DMS153 treated with DMSO at 0.1 percent for 48 hours (cell line): ENCODE results near the gene COPG1.

Experiments used
- DNase-seq: peaks from one replicate; lab custom pipeline; 2025; ENCODE audit not compliant: unreplicated experiment; lab: John Stamatoyannopoulos, UW

COPG1 gene

DNA sequence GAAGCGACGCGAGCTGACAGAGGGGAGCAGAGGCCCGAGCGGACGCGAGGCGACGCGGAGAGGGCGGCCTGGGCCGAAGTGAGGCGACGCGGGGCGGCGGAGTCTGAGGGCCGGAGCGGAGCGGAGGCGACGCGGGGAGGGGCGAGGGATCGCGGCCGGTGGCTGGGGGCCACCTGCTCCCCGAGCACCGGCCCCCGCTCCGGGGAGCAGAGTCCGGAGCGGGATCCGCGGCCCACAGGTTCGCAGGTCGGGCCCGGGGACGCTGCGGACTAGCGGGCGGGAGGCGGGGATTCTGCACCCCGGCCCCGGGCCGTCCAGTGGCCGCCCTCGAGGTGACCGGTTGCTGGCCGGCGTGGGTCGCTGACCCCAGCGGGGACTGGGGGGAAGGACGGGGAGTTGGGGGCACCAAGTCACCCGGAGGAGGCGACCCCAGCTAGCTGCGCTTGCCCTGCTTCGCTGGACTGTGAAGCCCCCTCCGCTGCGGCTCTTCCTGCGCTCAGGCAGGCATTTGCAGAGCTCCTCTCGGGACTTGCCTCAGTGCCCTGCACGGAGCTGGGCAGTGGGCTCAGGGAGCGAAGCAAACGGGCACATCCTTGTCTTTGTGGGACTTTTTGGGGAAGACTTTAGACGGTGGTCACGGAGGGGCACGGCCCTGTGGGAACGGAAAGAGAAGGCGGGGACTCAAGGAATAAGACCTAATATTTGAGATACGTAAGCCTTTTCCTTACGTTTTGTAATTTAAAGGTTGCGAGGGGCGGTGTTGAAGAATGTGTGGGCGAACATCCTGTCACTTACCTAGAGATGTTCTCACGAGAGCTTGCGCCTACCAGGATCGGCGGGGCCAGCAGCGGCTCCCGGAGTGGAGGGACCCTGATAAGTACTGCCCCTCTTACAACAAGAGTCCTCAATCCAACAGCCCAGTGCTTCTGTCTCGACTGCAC, 29.8 kb downstream of the COPG1 start:
- peak; percentile 45 for DNase-seq

DNA sequence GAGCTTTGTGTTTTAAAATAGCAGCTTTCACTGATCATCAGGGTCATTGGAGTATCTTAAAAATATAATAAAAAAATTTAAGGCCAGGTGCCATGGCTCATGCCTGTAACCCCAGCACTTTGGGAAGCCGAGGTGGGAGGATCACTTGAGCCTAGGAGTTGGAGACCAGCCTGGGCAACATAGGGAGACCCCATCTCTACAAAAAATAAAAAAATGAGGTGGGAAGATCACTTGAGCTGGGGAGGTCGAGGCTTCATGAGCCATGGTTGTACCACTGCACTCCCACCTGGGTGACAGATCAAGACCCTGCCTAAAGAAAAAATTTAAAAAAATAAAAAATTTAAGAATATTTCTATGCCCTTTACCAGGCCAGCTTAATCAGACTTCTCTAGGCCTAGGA, 30.8 kb downstream of the COPG1 start:
- DNase-seq: no peak

DNA sequence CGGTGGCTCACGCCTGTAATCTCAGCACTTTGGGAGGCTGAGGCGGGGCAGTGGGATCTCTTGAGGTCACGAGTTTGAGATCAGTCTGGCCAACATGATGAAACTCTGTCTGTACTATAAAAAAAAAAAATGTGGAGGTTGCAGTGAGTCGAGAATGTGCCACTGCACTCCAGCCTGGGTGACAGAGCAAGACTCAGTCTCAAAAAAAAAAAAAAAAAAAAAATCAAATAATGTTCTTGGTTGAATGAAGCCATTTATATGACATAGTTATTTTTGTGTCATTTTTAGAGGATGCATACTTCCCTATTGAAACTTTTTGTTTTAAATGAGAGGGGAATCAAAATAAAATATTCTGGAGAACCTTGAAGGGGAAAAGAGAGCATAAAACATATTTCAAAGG, 32.3 kb downstream of the COPG1 start:
- DNase-seq: no peak

DNA sequence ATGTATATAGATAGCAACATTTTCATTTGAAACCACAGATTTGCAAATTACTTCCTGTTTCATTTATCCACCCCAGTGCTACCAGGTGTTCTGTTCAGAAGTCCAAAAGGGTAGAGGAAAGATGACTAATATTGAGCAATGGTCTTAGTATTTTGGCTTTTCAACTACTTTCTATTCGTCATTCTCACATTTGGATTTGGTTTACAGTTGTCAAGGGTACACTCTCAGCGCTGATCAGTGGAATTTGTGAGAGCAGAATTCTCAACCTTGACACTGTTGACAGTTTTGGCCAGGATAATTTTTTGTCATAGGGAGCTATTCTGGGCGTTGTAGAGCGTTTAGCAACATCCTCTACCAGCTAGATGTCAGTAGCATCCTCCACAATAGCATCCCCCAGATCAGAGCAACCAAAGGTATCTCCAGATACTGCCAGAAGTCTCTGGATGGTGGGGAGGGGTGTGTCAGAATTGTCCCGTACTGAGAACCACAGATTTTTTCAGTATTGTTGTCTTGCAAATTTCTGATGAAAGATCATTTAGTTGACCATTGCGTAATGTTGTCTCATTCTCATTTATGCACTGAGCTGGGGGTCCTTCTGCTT, 33.4 kb downstream of the COPG1 start:
- DNase-seq: no peak

DNA sequence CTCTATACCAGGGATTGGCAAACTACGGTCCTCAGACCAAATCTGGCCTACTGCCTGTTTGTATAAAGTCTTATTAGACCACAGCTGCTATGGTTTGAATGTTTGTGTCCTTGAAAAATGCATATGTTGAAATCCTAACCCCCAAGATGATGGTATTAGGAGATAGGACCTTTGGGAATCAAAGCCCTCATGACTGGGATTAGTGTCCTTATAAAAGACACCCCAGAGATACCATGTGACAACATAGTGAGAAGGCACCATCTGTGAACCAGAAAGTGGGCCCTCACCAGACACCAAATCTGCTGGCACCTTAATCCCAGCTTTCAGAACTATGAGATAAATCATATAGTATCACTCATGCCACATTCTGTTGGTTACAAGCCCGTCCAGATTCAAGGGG, 36.7 kb downstream of the COPG1 start:
- DNase-seq: no peak

DNA sequence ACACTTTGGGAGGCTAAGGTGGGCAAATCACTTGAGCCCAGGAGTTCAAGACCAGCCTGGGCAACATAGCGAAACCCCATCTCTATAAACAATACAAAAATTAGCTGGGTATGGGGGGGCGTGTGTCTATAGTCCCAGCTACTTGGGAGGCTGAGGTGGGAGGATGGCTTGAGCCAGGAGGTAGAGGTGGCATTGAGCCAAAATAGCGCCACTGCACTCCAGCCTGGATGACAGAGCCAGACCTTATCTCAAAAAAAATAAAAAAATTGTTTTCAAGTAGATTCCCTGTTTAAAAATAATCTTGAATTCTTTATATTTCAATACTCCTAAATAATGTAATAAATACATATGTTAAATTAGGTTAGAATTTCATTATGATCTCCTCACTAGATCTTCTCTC, 39.0 kb downstream of the COPG1 start:
- no peak for DNase-seq

DNA sequence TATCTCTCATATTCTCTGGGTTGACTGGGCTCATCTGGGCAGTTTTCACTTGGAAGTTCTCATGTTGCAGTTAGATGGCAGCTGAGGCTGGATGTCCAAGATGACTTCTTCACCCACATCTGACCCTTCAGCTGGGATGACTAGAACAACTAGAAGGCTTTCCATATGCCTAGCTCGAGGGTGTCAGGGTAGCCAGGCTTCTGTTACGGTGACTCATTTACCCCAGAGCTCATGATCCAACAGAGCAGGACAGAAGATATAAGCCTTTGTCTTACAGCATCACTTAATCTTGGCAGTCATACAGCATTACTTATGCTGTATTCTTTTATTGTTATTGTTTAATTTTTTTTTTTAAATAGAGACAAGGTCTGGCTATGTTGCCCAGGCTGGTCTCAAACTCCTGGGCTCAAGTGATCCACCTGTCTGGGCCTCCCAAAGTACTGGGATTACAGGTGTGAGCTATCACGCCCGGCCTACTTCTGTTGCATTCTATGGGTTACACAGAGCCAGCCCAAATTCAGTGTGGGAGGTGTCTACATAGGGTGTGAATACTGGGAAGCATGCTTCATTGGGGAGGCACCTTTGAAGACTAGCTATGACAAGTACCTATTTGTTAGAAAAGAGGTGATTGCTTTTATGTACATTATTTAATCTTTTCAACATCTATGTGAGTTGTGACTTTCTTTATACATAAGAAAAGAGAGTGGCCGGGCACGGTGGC, 40.0 kb downstream of the COPG1 start:
- no peak for DNase-seq

DNA sequence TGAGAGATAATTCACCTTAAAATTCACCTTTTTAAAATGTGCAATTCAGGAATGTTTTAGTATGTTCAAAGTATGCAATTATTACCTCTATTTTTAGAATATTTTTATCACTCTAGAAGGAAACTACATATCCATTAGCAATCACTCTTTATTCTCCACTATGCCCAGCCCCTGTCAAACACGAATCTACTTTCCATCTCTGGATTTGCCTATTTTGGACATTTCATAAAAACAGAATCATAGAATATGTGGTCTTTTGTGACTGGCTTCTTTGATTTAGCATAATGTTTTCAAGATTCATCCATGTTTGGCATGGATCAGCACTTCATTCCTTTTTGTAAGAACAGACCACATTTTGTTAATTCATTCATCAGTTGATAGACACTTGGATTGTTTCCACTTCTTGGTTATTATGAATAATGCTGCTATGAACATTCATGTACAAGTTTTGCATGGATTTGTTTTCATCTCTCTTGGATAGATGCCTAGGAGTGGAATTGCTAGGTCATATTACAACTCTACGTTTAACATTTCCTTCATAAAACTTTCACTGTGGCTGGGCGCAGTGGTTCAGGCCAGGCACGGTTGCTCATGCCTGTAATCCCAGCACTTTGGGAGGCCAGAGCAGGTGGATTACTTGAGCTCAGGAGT, 42.0 kb downstream of the COPG1 start:
- DNase-seq: no peak

DNA sequence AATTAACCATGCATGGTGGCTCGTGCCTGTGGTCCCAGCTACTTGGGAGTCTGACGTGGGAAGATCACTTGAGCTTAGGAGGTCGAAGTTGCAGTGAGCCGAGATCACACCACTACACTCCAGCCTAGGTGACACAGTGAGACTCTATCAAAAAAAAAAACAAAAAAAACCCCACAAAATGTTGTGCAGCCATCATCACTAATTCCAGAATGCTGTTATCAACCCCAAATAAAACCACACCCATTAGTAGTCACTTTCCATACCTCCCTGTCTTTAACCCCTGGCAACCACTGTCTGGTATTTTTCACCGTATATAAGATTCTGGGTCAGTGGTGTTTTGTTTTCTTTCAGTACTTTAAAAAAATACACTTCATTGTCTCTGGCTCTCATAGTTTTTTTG, 45.9 kb downstream of the COPG1 start:
- DNase-seq: no peak

DNA sequence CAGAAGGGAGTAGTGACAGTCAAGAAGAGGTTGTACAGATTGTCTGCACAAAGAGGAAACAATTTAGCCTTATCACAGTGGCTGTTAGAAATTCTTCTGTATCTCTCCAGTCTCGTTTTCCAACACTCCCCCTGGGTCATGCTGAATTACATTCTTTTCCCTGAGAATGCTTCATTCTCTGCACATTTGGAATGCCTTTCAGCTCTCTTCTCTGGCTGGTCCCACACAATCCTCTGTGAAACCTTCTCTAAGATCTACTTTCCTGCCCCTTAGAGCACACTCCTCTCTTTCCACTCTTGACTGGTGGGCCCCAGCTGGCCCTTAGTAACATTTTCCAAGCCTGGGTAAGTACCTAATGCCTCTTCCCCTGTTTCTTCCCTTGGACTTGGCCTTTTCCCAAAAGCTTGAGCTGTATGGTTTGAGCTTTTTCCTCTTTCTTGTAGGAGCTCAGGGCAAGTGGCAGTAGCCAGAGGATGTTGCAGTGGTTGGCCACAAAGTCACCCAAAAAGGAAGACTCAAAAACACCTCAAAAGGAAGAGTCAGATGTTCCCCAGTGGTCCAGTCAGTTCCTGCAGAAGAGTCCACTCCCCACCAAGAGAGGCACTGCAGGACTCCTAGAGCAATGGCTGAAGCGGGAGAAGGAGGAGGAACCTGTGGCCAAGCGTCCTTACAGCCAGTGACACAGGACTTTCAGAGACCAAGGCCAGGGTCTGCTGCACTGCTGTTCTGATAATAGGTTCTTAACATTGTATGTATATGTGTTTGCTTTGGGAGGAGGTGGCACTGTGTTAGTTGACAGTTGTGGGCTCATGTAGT, 54.9 kb downstream of the COPG1 start:
- DNase-seq: no peak

DNA sequence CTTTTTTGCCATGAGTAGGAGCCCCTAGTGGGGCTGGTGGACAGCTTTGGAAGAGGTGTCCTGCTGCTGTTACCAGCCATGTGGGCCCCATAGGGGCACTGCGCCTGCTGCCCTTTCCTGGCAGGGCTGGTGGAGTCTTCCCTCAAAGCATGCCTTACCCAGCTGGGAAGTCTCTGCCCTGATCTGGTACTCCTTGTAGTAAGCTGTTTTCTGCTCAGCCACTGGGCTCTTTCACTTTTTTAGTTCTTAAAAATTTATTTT, 55.5 kb downstream of the COPG1 start:
- no peak for DNase-seq

DNA sequence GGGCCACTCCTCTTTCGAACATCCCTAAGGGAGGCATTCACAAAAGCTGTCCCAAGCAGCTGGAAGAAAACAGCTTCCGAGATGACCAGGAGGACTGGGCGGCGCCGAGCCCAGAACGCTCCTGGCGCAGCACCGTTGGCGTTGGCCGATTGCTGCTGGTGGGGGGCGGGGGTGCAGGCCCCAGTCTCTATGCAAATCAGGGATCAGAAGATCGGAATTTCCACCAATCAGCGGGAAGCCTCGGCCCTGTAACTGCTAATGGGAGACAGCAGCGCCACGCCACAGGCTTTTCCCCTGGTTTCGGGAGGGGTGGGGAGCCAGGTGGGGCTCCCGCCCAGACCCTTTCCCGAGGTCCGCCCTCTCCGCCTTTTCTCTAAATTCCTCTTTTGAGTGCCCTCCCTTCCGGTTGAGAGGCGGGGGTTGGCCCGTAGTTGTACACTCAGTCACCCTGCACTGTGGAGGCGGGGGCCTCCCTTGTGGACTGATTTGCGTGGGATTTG, 56.2 kb downstream of the COPG1 start:
- DNase-seq: no peak

DNA sequence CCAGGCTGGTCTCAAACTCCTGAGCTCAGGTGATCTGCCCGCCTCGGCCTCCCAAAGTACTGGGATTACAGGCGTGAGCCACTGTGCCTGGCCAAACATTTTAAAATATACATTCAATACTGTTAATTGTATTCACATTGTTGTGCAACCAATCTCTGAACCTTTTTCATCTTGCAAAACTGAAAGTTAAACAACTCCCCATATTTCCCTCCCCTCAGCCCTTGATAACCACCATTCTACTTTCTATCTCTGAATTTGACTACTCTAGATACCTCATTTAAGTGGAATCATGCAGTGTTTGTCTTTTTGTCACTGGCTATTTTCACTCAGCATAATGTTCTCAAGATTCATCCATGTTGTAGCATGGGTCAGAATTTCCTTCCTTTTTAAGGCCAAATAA, 59.2 kb downstream of the COPG1 start:
- no peak for DNase-seq

DNA sequence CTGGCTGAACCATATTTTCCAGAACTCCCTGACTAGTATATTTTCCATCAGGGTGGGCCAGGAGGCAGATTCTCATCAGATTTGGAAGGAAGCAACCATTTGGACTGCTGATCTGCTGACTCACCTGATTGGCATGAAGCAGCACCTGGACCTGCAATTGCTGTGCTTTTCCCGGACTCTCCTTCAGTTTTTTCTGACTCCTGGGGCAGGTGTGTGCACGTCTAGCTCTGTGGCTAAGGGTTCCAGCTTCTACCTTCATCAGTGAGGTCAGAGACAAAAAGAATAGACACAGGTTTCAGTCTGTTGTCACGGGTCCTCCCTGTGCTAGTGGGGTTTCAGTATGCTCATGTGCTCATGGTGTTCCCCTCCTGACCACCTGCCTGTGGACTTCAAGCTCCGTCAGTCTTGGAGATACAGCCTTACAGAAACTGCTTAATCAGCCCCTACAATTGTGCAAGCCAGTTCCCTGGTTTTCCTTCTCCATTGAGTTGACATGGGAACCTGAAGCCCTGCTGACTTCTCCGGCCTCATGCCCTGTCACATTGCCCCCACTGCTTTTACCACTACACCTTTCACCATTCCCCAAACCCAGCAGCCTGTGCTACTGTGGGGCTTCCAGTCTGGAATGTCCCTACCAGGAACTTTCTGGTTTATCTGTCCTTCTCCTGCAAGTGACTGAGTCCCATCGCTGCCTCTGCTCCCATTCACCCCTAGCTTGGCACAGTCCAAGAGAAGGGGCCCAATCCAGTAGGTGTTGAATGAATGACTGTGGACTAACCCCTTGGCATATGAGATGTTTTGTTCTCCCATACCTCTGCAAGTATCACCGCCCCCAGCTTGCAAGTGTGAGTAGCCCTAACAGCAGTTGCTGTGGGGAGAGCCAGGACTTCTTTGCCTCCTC, 61.0 kb downstream of the COPG1 start:
- DNase-seq: no peak

DNA sequence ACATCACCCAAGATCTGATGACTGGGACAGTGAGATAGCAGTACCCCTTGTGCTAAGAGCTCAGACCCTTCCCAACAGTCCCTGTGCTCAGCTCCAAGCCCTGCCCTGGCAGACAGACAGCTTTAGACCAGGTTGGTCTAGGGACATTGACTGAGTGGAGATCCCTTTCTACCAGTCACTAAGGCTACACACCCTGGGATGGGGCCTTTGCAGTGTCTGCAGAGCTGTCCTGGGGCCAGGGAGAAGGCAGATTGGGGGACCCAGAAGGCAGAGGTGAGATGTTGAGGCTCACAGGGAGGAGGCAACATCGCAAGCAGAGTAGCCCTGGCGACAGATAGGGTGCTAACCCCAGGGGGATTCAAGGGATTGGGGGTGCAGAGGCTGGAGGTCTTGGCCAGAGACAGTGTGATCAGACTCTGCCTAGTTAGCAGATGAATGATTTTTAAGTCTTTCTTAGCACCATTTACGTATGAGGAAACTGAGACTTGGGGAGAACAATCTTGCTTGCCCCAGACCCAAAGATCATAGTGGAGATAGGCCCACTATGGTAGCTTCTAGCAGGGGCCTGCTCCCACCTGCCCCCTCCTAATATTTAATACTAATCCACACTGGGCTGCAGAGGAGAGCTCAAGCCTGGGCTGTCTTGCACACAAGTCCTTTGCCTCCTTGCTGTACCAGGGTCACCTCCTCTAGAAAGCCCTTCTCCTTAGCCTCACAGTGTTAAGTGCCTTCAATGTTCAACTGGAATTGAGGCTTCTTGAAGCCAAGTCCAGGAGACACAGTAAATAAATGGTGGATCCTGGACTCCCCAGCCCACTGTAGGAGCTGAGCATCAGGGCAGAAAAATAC, 61.9 kb downstream of the COPG1 start:
- no peak for DNase-seq

DNA sequence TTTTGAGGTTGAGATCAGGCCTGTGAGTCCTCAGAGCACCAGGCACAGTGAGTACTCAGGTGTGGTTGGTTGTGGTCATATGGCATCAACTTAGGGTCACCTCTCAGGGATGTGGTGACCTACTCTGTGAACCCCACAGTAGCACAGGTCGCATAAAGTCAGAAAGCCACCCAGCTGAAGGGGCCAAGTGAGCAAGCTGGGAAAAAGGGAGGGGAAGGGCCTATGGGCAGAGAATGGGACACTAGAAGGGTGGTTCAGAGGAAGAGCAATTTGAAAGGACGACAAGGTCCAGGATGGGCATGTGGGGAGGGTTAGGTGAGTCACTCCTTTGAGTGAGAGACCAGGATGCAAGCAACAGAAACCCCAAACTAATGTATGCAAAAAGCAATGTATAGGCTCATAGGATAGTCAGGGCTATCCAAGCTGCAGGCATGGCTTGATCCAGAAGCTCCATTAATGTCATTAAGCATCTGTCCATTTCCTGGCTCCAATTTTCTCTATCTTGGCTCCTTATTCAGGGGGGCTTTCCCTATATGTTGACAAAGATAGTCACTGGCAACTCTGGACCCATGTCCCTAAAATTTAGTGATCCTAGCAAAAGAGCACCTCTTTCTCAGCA, 62.7 kb downstream of the COPG1 start:
- no peak for DNase-seq

DNA sequence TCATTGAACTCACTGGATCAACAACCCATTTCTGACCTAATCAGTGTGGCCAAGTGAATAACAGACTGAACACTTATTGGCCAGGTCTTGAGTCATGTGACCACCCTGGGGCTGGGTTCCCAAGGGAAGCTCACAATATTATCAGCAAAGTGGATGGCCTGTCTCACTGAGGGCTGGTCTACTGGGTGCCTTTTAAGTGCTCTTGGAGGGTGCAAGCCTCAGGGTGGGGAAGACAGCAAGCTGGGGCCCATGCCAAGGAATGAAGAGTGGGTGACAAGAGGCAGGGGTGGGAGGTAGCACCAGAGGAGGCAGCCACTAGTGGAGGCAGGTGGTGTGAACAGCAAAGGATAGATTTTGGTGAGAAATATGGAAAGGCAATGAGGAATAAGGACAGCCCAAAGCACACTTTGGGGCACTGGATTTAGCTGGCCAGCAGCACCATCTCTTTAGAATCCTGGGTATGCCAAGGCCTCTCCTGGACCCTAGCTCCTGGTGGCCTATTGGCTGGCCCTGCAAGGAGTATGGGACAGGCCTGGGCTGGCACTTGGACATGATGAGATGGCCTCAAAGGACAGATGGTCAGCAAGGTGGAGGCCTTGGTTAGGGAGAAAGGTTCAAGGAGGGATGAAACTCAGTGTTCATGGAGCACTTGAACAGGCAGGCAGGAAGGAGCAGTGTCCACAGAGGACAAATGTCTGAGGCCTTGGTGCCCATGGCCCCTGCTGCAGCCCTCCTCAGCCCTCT, 63.4 kb downstream of the COPG1 start:
- DNase-seq: no peak

DNA sequence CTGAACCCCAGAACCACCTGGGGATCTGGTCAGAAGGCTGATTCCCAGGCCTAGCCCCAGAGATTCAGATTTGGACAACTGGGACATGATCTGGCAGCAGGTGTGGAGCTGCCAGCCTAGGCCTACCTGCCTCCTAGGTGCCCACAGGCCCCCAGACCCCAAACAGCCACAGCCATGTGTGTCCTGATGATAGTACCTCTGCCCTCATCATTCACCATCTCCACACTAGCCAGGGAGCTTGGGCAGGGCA, 63.9 kb downstream of the COPG1 start:
- no peak for DNase-seq
